22Rv1 (cell line): ENCODE data around the gene SIGLECL1.

ENCODE experiments used
- CTCF ChIP-seq: fragments of 450-650 bp; IDR thresholded peaks from 2 replicates; pipeline ENCODE4 v1.5.1; 2017; ENCODE audit warnings: mild to moderate bottlenecking
- ZFX ChIP-seq: fragments of 450-650 bp; IDR thresholded peaks from 2 replicates; pipeline ENCODE4 v1.6.1; 2017; ENCODE audit warnings: antibody characterized with exemption, borderline replicate concordance

GRCh38 chr19:51247972-51248590 lies 2.8 kb upstream of the SIGLECL1 start:
- TF ChIP-seq CTCF (no peak), ZFX (no peak)
